H9 (cell line): Measurements from ENCODE around the gene PRR12. TPM values are rescaled to one million over a fixed set of nuclear protein-coding genes. Genes with fewer than 3 reads are reported as not detected.

Experiments used
- DNase-seq: peaks from one replicate; pipeline ENCODE4 v3.0.0-alpha.2; 2017
- H2AFZ ChIP-seq: one replicate; pipeline ENCODE4 v1.6.1; 2013; ENCODE audit warnings: mild to moderate bottlenecking, low read length, control low read depth, moderate library complexity
- H2AK5ac ChIP-seq: 2 replicates; pipeline ENCODE4 v1.6.1; 2013; ENCODE audit warnings: low read length, control low read depth, mixed read lengths; ENCODE audit not compliant: insufficient read length
- H2BK120ac ChIP-seq: one replicate; pipeline ENCODE4 v1.6.1; 2013; ENCODE audit warnings: low read depth, mild to moderate bottlenecking, low read length, control low read depth, inconsistent platforms; ENCODE audit not compliant: poor library complexity, severe bottlenecking
- H2BK12ac ChIP-seq: 2 replicates; pipeline ENCODE4 v1.6.1; 2013; ENCODE audit warnings: low read length, control low read depth, mixed read lengths, low read depth; ENCODE audit not compliant: insufficient read length
- H2BK15ac ChIP-seq: 2 replicates; pipeline ENCODE4 v1.6.1; 2013; ENCODE audit warnings: low read depth, low read length, control low read depth
- H2BK20ac ChIP-seq: one replicate; pipeline ENCODE4 v1.6.1; 2013; ENCODE audit warnings: low read depth, mild to moderate bottlenecking, low read length, control low read depth, inconsistent platforms; ENCODE audit not compliant: poor library complexity, severe bottlenecking
- H2BK5ac ChIP-seq: 2 replicates; pipeline ENCODE4 v1.6.1; 2013; ENCODE audit warnings: low read length, control low read depth, mixed read lengths; ENCODE audit not compliant: insufficient read length
- H3K14ac ChIP-seq: 2 replicates; pipeline ENCODE4 v1.6.1; 2013; ENCODE audit warnings: low read length, control low read depth; ENCODE audit not compliant: insufficient read depth
- H3K18ac ChIP-seq: 2 replicates; pipeline ENCODE4 v1.6.1; 2013; ENCODE audit warnings: low read depth, mild to moderate bottlenecking, mixed read lengths, low read length, control low read depth; ENCODE audit not compliant: insufficient read length
- H3K23ac ChIP-seq: 2 replicates; pipeline ENCODE4 v1.6.1; 2013; ENCODE audit warnings: low read length, control low read depth, mixed read lengths, low read depth; ENCODE audit not compliant: insufficient read length
- H3K23me2 ChIP-seq: 2 replicates; pipeline ENCODE4 v1.6.1; 2013; ENCODE audit warnings: low read depth, mild to moderate bottlenecking, mixed read lengths, low read length, control low read depth; ENCODE audit not compliant: insufficient read length, poor library complexity, severe bottlenecking
- H3K27ac ChIP-seq: 2 replicates; pipeline ENCODE4 v1.5.1; 2013; ENCODE audit warnings: low read length, control low read depth, mixed read lengths, low read depth; ENCODE audit not compliant: insufficient read length
- H3K27me3 ChIP-seq: 2 replicates; pipeline ENCODE4 v1.6.1; 2013; ENCODE audit warnings: low read length, control low read depth, inconsistent platforms; ENCODE audit not compliant: insufficient read depth
- H3K4ac ChIP-seq: 2 replicates; pipeline ENCODE4 v1.6.1; 2013; ENCODE audit warnings: low read depth, mild to moderate bottlenecking, control low read depth, inconsistent platforms, low read length, moderate library complexity
- H3K4me1 ChIP-seq: 2 replicates; pipeline ENCODE4 v1.6.1; 2013; ENCODE audit warnings: low read length, control low read depth, inconsistent platforms; ENCODE audit not compliant: insufficient read depth
- H3K4me2 ChIP-seq: 2 replicates; pipeline ENCODE4 v1.6.1; 2013; ENCODE audit warnings: low read length, control low read depth, mixed read lengths; ENCODE audit not compliant: insufficient read length, insufficient read depth
- H3K56ac ChIP-seq: 2 replicates; pipeline ENCODE4 v1.6.1; 2013; ENCODE audit warnings: low read depth, mild to moderate bottlenecking, mixed read lengths, low read length, control low read depth; ENCODE audit not compliant: insufficient read length
- H3K79me1 ChIP-seq: 2 replicates; pipeline ENCODE4 v1.6.1; 2013; ENCODE audit warnings: low read depth, mild to moderate bottlenecking, moderate library complexity, low read length, control low read depth, inconsistent platforms; ENCODE audit not compliant: insufficient read depth, poor library complexity, severe bottlenecking
- H3K79me2 ChIP-seq: 2 replicates; pipeline ENCODE4 v1.6.1; 2013; ENCODE audit warnings: low read length, control low read depth, inconsistent platforms; ENCODE audit not compliant: insufficient read depth
- H3K9ac ChIP-seq: 2 replicates; pipeline ENCODE4 v1.6.1; 2013; ENCODE audit warnings: low read length, control low read depth, mixed read lengths; ENCODE audit not compliant: insufficient read length; ENCODE audit errors: extremely low read depth
- H3K9me3 ChIP-seq: one replicate; pipeline ENCODE4 v1.6.1; 2013; ENCODE audit warnings: low read depth, low read length, inconsistent platforms; ENCODE audit not compliant: control insufficient read depth
- H3T11ph ChIP-seq: one replicate; pipeline ENCODE4 v1.6.1; 2013; ENCODE audit warnings: mild to moderate bottlenecking, low read length, control low read depth, inconsistent platforms
- H4K20me1 ChIP-seq: one replicate; pipeline ENCODE4 v1.6.1; 2013; ENCODE audit not compliant: control insufficient read depth, insufficient read length, insufficient read depth
- H4K5ac ChIP-seq: 2 replicates; pipeline ENCODE4 v1.6.1; 2013; ENCODE audit warnings: low read depth, mild to moderate bottlenecking, mixed read lengths, low read length, control low read depth; ENCODE audit not compliant: insufficient read length
- H4K8ac ChIP-seq: replicated peaks from 2 replicates; pipeline ENCODE4 v1.6.1; 2013; ENCODE audit warnings: low read length, control low read depth, mixed read lengths, low read depth; ENCODE audit not compliant: insufficient read length
- H4K91ac ChIP-seq: 2 replicates; pipeline ENCODE4 v1.6.1; 2013; ENCODE audit warnings: low read depth, mild to moderate bottlenecking, moderate library complexity, mixed read lengths, low read length, control low read depth; ENCODE audit not compliant: insufficient read length
- H3K27ac Mint-ChIP-seq, 3 experiments: 2 replicates in 2 of 3; 3 replicates in 1 of 3; pipeline ENCODE4 v1.8.0; 2020 to 2021; ENCODE audit warnings: mixed read lengths in 3 of 3, mild to moderate bottlenecking in 1 of 3, moderate library complexity in 1 of 3
- H3K27me3 Mint-ChIP-seq: 2 replicates; pipeline ENCODE4 v1.8.0; 2021; ENCODE audit warnings: low read depth, mild to moderate bottlenecking, moderate library complexity, mixed read lengths
- H3K36me3 Mint-ChIP-seq, 3 experiments: 2 replicates in 2 of 3; 3 replicates in 1 of 3; pipeline ENCODE4 v1.8.0; 2020 to 2021; ENCODE audit warnings: low read depth in 3 of 3, mixed read lengths in 3 of 3; ENCODE audit not compliant: insufficient read depth in 1 of 3
- H3K4me1 Mint-ChIP-seq, 2 experiments: 2 replicates each; pipeline ENCODE4 v1.8.0; 2020; ENCODE audit warnings: mixed read lengths in 2 of 2
- H3K4me3 Mint-ChIP-seq, 2 experiments: 2 replicates in 1 of 2; 3 replicates in 1 of 2; pipeline ENCODE4 v1.8.0; 2020 to 2021; ENCODE audit warnings: mild to moderate bottlenecking in 2 of 2, mixed read lengths in 2 of 2, moderate library complexity in 1 of 2
- H3K9me3 Mint-ChIP-seq, 2 experiments: 2 replicates in 1 of 2; 3 replicates in 1 of 2; pipeline ENCODE4 v1.8.0; 2020; ENCODE audit warnings: mild to moderate bottlenecking in 2 of 2, mixed read lengths in 2 of 2, moderate library complexity in 1 of 2
- CTCF ChIP-seq: fragments of 200-600 bp; sonication (generic); conservative IDR thresholded peaks from 3 replicates; pipeline ENCODE4 v1.8.0; 2021; ENCODE audit warnings: antibody characterized with exemption, mild to moderate bottlenecking
- WGBS: extraction: QIAGEN DNeasy Blood & Tissue Kit; methylation state at CpG from one replicate; pipeline ENCODE4 v1.1.7; 2013; ENCODE audit warnings: missing lambda C conversion rate, low lambda C conversion rate, mixed read lengths; ENCODE audit not compliant: insufficient read length; ENCODE audit errors: extremely low coverage; 5-methylcytosine and 5-hydroxymethylcytosine counted together
- total RNA-seq: library from RNA; stranded (reverse); gene quantifications from 2 replicates; pipeline ENCODE4 v1.2.1, GENCODE V29; 2021

The PRR12 gene
- total RNA-seq, 1 experiment from 2014 or later, result 65.9 TPM

GRCh38 chr19:49653466-49653806 is 62.5 kb downstream of the PRR12 start:
- Histone ChIP-seq H2BK5ac (no peak overlapping the region), H3K27me3 (no peaks in the 10 kb centered on the region), H2BK120ac (no peak overlapping the region), H3K4me1 (no peaks in the 10 kb centered on the region), H3K9ac (no peak overlapping the region), H3K9me3 (no peaks in the 10 kb centered on the region), H3K14ac (no peak overlapping the region), H2AFZ (no peak overlapping the region), H3T11ph (no peak overlapping the region), H2BK15ac (no peak overlapping the region), H2BK12ac (no peak overlapping the region), H2BK20ac (no peak overlapping the region), H3K23me2 (no peaks in the 10 kb centered on the region), H3K79me1 (no peaks in the 10 kb centered on the region), H3K23ac (no peak overlapping the region), H3K4me2 (no peak overlapping the region), H2AK5ac (no peak overlapping the region), H4K8ac (no peak overlapping the region), H3K18ac (no peak overlapping the region), H3K27ac (no peak overlapping the region), H4K20me1 (no peaks in the 10 kb centered on the region), H3K79me2 (no peaks in the 10 kb centered on the region), H4K5ac (no peak overlapping the region), H4K91ac (no peak overlapping the region), H3K56ac (no peak overlapping the region), H3K4ac (no peak overlapping the region)
- Mint-ChIP-seq H3K27ac (0 out of 7 replicates have a peak overlapping the region, but pooled peaks of 1 of the 3 experiments have one; percentile 28), H3K4me1 (peaks cover 19 to 21% of the 10 kb centered on the region in 2 experiments), H3K4me3 (no peak overlapping the region), H3K9me3 (no peaks in the 10 kb centered on the region; a peak in 1 of 5 replicates), H3K36me3 (peaks cover 27 to 78% (median 70%) of the 10 kb centered on the region in 3 experiments), H3K27me3 (no peaks in the 10 kb centered on the region)
- DNase-seq, result no peak
- no CpG with 5 or more reads among the region's 13 CpGs for WGBS
- TF ChIP-seq CTCF, result no peak
